HEK293T (cell line): ENCODE data around the gene FGFBP3.
A peak's percentile ranks its signal among the peaks of the same experiment; 100 is the strongest.

ENCODE experiments used
- CTCF ChIA-PET: fragments of 350-600 bp; formaldehyde crosslinking; extraction: SDS; loops from one replicate; lab custom pipeline; 2021; ENCODE audit warnings: antibody characterized with exemption, inconsistent platforms; lab: Yijun Ruan, JAX
- POLR2A ChIA-PET: fragments of 350-600 bp; formaldehyde crosslinking; extraction: SDS; loops from one replicate; lab custom pipeline; 2020; ENCODE audit warnings: antibody characterized with exemption, inconsistent platforms; lab: Yijun Ruan, JAX
- DNase-seq: peaks from one replicate; pipeline ENCODE4 v3.0.0; 2012; ENCODE audit warnings: mixed read lengths; ENCODE audit errors: extremely low spot score
- ARNT ChIP-seq: fragments of 450-650 bp; IDR thresholded peaks from 2 replicates; pipeline ENCODE4 v1.6.1; 2017; ENCODE audit warnings: mild to moderate bottlenecking
- BHLHE40 ChIP-seq: fragments of 450-650 bp; IDR thresholded peaks from 2 replicates; pipeline ENCODE4 v1.6.1; 2016; ENCODE audit warnings: mild to moderate bottlenecking, moderate library complexity, borderline replicate concordance
- CTBP1 ChIP-seq: fragments of 450-650 bp; IDR thresholded peaks from 2 replicates; pipeline ENCODE4 v1.6.1; 2016; ENCODE audit warnings: borderline replicate concordance
- ELF4 ChIP-seq: fragments of 450-650 bp; IDR thresholded peaks from 2 replicates; pipeline ENCODE4 v1.6.1; 2017; ENCODE audit warnings: antibody characterized with exemption
- FOXA1 ChIP-seq: fragments of 450-650 bp; IDR thresholded peaks from 2 replicates; pipeline ENCODE4 v1.6.1; 2016; ENCODE audit warnings: mild to moderate bottlenecking
- FOXK2 ChIP-seq: fragments of 450-650 bp; IDR thresholded peaks from 2 replicates; pipeline ENCODE4 v1.6.1; 2016; ENCODE audit warnings: mild to moderate bottlenecking
- FOXM1 ChIP-seq: fragments of 450-650 bp; IDR thresholded peaks from 2 replicates; pipeline ENCODE4 v1.6.1; 2017; ENCODE audit warnings: mild to moderate bottlenecking, borderline replicate concordance
- HDGF ChIP-seq: fragments of 450-650 bp; IDR thresholded peaks from 2 replicates; pipeline ENCODE4 v1.6.1; 2017; ENCODE audit warnings: antibody characterized with exemption, borderline replicate concordance
- L3MBTL2 ChIP-seq: fragments of 450-650 bp; conservative IDR thresholded peaks from 2 replicates; pipeline ENCODE4 v1.6.1; 2016; ENCODE audit warnings: mild to moderate bottlenecking
- LEF1 ChIP-seq: fragments of 450-650 bp; IDR thresholded peaks from 2 replicates; pipeline ENCODE4 v1.6.1; 2017; ENCODE audit warnings: mild to moderate bottlenecking, borderline replicate concordance
- NFRKB ChIP-seq: fragments of 450-650 bp; IDR thresholded peaks from 2 replicates; pipeline ENCODE4 v1.6.1; 2016; ENCODE audit warnings: mild to moderate bottlenecking, moderate library complexity
- SP1 ChIP-seq: fragments of 450-650 bp; IDR thresholded peaks from 2 replicates; pipeline ENCODE4 v1.6.1; 2017
- SUZ12 ChIP-seq: fragments of 450-650 bp; IDR thresholded peaks from 2 replicates; pipeline ENCODE4 v1.6.1; 2016; ENCODE audit warnings: mild to moderate bottlenecking
- TARDBP ChIP-seq: fragments of 450-650 bp; IDR thresholded peaks from 2 replicates; pipeline ENCODE4 v1.6.1; 2016
- ZNF384 ChIP-seq: fragments of 450-650 bp; IDR thresholded peaks from 2 replicates; pipeline ENCODE4 v1.6.1; 2016
- TF ChIP-seq, protein P1 (sequence below): fragments of 450-650 bp; IDR thresholded peaks from 2 replicates; pipeline ENCODE4 v1.6.1; 2016

FGFBP3 gene

GRCh38 chr10:91908337-91909116, 759 bp downstream of the FGFBP3 start:
- POLR2A ChIA-PET = interaction anchor here (0.7 to 2.5 kb wide), 9 partner anchors 12 to 111 kb away, joined by 3 to 15 read pairs (median 4); partner anchors contain the start of genes BTAF1 and TNKS2
- CTCF ChIA-PET = interaction anchor here (1.2 kb wide), 1 partner anchor 149 kb away, joined by 4 read pairs; no protein-coding TSS in a partner anchor
- TF ChIP-seq L3MBTL2 (peak; percentile 93), LEF1 (no peak)
- peak; percentile 80 for DNase-seq

- TF ChIP-seq HDGF = no peak
- 0 out of 2 replicates have a peak, but pooled peaks have one; percentile 20 for TF ChIP-seq L3MBTL2
- ChIA-PET CTCF (interaction anchor here (0.7 to 1.2 kb wide), 3 partner anchors 10 to 149 kb away, joined by 3 to 6 read pairs (median 4); no protein-coding TSS in a partner anchor), POLR2A (interaction anchor here (0.7 to 2.5 kb wide), 7 partner anchors 12 to 92 kb away, joined by 3 to 15 read pairs (median 4); partner anchors contain the start of gene BTAF1)
- DNase-seq = peak; percentile 14
Measured at GRCh38 chr10:91907914-91908336, 1.4 kb downstream of the FGFBP3 start.

DNA sequence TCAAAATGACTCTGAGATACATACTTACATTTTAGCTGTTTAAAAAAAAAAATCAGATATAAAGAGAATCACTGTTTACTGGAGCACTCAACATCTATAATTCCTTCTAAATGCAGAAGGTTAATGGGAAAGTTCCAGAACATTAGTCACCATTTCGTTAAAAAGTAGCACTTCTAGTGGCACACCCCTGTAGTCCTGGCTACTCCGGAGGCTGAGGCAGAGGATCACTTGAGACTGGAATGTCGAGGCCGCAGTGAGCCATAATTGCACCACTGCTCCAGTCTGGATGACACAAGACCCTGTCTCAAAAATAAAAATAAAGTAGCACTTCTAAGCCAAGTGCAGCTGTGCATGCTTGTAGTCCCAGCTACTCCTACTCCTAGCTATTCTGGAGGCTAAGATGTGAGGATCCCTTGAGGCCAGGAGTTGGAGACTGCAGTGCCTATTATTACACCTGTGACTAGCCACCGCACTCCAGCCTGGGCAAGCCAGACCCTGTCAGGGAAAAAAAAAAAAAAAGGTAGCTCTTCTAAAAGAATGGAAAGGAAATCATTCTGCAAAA, 2.2 kb downstream of the FGFBP3 start:
- POLR2A ChIA-PET = interaction anchor here (1.0 to 2.5 kb wide), 3 partner anchors 11 to 23 kb away, joined by 4 to 15 read pairs (median 15); no protein-coding TSS in a partner anchor
- no peak for DNase-seq
- TF ChIP-seq FOXM1 (no peak), FOXK2 (no peak), ZNF384 (no peak), L3MBTL2 (no peak), BHLHE40 (no peak), HDGF (no peak), ELF4 (no peak), SP1 (no peak), FOXA1 (no peak), ARNT (no peak), TARDBP (no peak), NFRKB (no peak)
- TF ChIP-seq, protein P1, sequence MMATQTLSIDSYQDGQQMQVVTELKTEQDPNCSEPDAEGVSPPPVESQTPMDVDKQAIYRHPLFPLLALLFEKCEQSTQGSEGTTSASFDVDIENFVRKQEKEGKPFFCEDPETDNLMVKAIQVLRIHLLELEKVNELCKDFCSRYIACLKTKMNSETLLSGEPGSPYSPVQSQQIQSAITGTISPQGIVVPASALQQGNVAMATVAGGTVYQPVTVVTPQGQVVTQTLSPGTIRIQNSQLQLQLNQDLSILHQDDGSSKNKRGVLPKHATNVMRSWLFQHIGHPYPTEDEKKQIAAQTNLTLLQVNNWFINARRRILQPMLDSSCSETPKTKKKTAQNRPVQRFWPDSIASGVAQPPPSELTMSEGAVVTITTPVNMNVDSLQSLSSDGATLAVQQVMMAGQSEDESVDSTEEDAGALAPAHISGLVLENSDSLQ = no peak
- CTCF ChIA-PET = interaction anchor here (0.7 kb wide), 2 partner anchors 11 to 51 kb away, joined by 3 to 6 read pairs; no protein-coding TSS in a partner anchor

GRCh38 chr10:91901784-91902677, 7.3 kb downstream of the FGFBP3 start:
- TF ChIP-seq SP1 (no peak), CTBP1 (no peak), SUZ12 (no peak), ARNT (no peak), TARDBP (no peak), BHLHE40 (no peak), ELF4 (no peak), ZNF384 (no peak), L3MBTL2 (no peak)
- POLR2A ChIA-PET = interaction anchor here (1.0 to 2.1 kb wide), 3 partner anchors 11 to 18 kb away, joined by 3 to 9 read pairs (median 3); no protein-coding TSS in a partner anchor
- no peak for DNase-seq
- CTCF ChIA-PET = no interaction called here

DNA sequence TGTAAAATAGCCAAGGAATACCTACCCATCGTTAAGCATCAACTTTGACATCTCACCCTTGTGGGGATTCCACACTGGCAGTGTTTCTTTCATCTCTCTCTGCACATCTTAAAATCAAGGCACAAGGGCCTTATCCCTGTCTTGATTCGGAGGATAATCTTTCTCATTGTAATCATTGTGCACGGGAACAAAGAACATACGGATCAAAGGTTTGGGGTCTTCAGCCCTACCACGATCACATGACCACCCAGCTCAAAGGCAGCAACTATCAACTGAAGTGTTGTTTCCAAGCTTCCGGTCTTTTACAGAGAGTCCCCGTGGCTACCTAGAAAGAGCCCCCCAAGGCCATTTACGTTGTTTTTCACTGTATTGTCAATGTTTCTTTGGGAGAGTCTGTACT, 11.9 kb downstream of the FGFBP3 start:
- CTCF ChIA-PET = interaction anchor here (0.6 kb wide), 1 partner anchor 920 kb away, joined by 3 read pairs; no protein-coding TSS in a partner anchor

More for the DNA sequence above, 11.9 kb downstream of the FGFBP3 start:
- TF ChIP-seq LEF1 (no peak), HDGF (no peak), TARDBP (no peak), NFRKB (no peak), ARNT (no peak), ELF4 (no peak), FOXK2 (no peak), ZNF384 (no peak), FOXM1 (no peak), L3MBTL2 (no peak), SP1 (no peak), CTBP1 (no peak), FOXA1 (no peak), SUZ12 (no peak), BHLHE40 (no peak)
- TF ChIP-seq, protein P1 = no peak
- DNase-seq = no peak
- POLR2A ChIA-PET = no interaction called here
